K562 (cell line): ENCODE measurements around the gene MBD6. TPM values are rescaled to one million over a fixed set of nuclear protein-coding genes. Genes with fewer than 3 reads are reported as not detected.

ENCODE experiments used
- ARID1B ChIP-seq: fragments of 450-650 bp; IDR thresholded peaks from 2 replicates; pipeline ENCODE4 v1.6.1; 2016; ENCODE audit warnings: antibody characterized with exemption, mild to moderate bottlenecking, inconsistent platforms
- ARNT ChIP-seq, 2 experiments: fragments of 450-650 bp; IDR thresholded peaks; 2 replicates each; pipeline ENCODE4 v1.6.1; 2016; ENCODE audit warnings: mild to moderate bottlenecking in 1 of 2
- CREM ChIP-seq: IDR thresholded peaks from 2 replicates; pipeline ENCODE4 v1.6.1; 2014; ENCODE audit warnings: antibody characterized with exemption, low read depth
- CSDE1 ChIP-seq, 2 experiments: fragments of 450-650 bp; IDR thresholded peaks; 2 replicates each; pipeline ENCODE4 v1.6.1; 2016; ENCODE audit warnings: mild to moderate bottlenecking in 1 of 2
- E4F1 ChIP-seq: fragments of 250-450 bp; sonication (Bioruptor Pico); IDR thresholded peaks from 2 replicates; pipeline ENCODE4 v1.5.0; 2021; ENCODE audit warnings: mild to moderate bottlenecking, borderline replicate concordance
- MGA ChIP-seq: fragments of 450-650 bp; IDR thresholded peaks from 2 replicates; pipeline ENCODE4 v1.6.1; 2016; ENCODE audit warnings: mild to moderate bottlenecking, moderate library complexity
- MXI1 ChIP-seq: IDR thresholded peaks from 2 replicates; pipeline ENCODE4 v1.6.1; 2011; ENCODE audit warnings: low read depth, mild to moderate bottlenecking, improper control_type of control experiment, low read length
- NEUROD1 ChIP-seq: fragments of 150-350 bp; IDR thresholded peaks from 2 replicates; pipeline ENCODE4 v1.6.1; 2014; ENCODE audit warnings: borderline replicate concordance, low read length, low read depth; ENCODE audit not compliant: partially characterized antibody
- NRF1 ChIP-seq, 2 experiments: fragments of 450-650 bp; IDR thresholded peaks in 1 of 2; conservative IDR thresholded peaks in 1 of 2; 2 replicates each; pipeline ENCODE4 v1.6.1; 2014; ENCODE audit warnings: mild to moderate bottlenecking in 2 of 2
- POU5F1 ChIP-seq: fragments of 150-350 bp; IDR thresholded peaks from 2 replicates; pipeline ENCODE4 v1.6.1; 2014; ENCODE audit warnings: borderline replicate concordance, low read length, low read depth, mild to moderate bottlenecking; ENCODE audit not compliant: partially characterized antibody
- RCOR1 ChIP-seq, 2 experiments: IDR thresholded peaks; 2 replicates each; pipeline ENCODE4 v1.6.1; 2012; ENCODE audit warnings: low read depth in 2 of 2, low read length in 2 of 2, borderline replicate concordance in 1 of 2, improper control_type of control experiment in 1 of 2
- SPI1 ChIP-seq: IDR thresholded peaks from 2 replicates; pipeline ENCODE4 v1.6.1; 2011; ENCODE audit warnings: low read depth, low read length, control low read depth, borderline replicate concordance
- TEAD1 ChIP-seq, 2 experiments: fragments of 450-650 bp in 1 of 2; sonication (generic) in 1 of 2; formaldehyde crosslinking; IDR thresholded peaks; 2 replicates each; pipeline versions ENCODE4 v1.4.0 to v1.8.0; 2020 to 2022; ENCODE audit warnings: mild to moderate bottlenecking in 2 of 2, missing genetic modification reagents in 1 of 2
- polyA plus RNA-seq, 8 experiments: library from polyadenylated mRNA; depleted of rRNA in 4 of 8; stranded (reverse) in 5 of 8; unstranded in 3 of 8; fragments of >200 nt; fragmentation: Nextera tagmentation in 2 of 8; fragmentation: Illumina TruSeq in 1 of 8; extraction: Ambion mirVana in 2 of 8; extraction: Trizol in 1 of 8; gene quantifications; 2 replicates each; pipeline versions ENCODE4 v1.2.1 to v1.2.3, GENCODE V29; 2011 to 2014; ENCODE audit warnings: inconsistent platforms in 1 of 8, missing spikeins in 1 of 8
- total RNA-seq, 7 experiments: library from RNA; depleted of rRNA in 6 of 7; stranded (reverse); fragments of >200 nt in 6 of 7; fragmentation: Illumina TruSeq in 2 of 7; extraction: Trizol in 2 of 7; gene quantifications; 2 replicates each; pipeline versions ENCODE4 v1.2.1 to v1.2.3, GENCODE V29; 2011 to 2021; ENCODE audit warnings: low replicate concordance in 1 of 7

Gene MBD6
- total and polyA plus RNA-seq, 9 of the 15 experiments (the other 6 are each of a cell fraction or from before 2014, with no cell fraction given), result 2.0 to 54.8 (median 3.8) TPM

GRCh38 chr12:57487597-57488401, 34.8 kb upstream of the MBD6 start, which contains the start of gene MARS1 (continued):
- TF ChIP-seq MGA (peak; percentile 74), SPI1 (peak; percentile 73), TEAD1 (CRISPR knock-in tag; IDR thresholded peaks at IDR 0.05) (peak; percentile 23 to 62; a peak in 1 of 4 replicates), RCOR1 (IDR thresholded peaks at IDR 0.05; ENCODE audit: borderline replicate concordance in 1 of 2, low read depth in 2 of 2, low read length in 2 of 2) (0 out of 4 replicates have a peak, but pooled peaks of 1 of the 2 experiments have one; percentile 16), ARNT (IDR thresholded peaks at IDR 0.05) (peak; percentile 24 to 55; a peak in 1 of 4 replicates), NRF1 (conservative IDR thresholded peaks at IDR 0.05 in 1 of 2, IDR thresholded peaks at IDR 0.05 in 1 of 2) (peak in 1 of 2 experiments; percentile 40; a peak in 1 of 4 replicates), E4F1 (no peak), CSDE1 (IDR thresholded peaks at IDR 0.05) (no peak), POU5F1 (peak; percentile 73), ARID1B (peak; percentile 35; the same call in 1 of the 2 replicates), NEUROD1 (peak; percentile 27), MXI1 (peak; percentile 79), CREM (peak; percentile 85)
